ENCODE measurements around the gene C1orf35.

C1orf35 gene

DNA sequence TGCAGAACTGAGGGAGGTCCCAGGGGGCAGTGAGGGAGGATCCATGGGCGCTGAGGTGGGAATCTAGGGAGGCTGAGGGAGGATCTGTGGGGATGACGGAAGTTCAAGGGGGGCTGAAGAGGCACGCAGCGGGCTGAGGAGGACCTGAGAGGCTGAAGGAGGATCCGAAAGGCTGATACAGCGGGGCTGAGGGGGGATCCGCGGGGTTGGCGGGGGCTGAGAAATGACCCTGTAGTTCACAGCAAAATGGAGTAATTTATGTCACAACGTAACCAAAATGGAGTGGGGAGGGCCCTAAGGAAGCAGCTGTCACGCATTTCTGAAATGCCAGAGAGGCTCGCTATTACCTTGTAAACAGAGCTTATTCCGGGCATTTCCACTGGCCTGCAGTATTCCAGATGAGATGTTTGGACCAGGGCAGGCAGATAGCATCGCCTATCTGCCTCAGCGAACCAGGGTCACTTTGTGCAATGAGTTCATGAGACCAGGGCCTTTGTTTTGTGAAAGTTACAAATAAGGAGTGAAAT is 6.9 kb upstream of the C1orf35 start:
- peak; percentile 41 to 51 for DNase-seq (ENCODE audit: low read depth in 2 of 2)
- peak overlapping the region; percentile 98 to 99 for H3K4me3 ChIP-seq (replicated peaks in 1 of 2; ENCODE audit: low read depth in 2 of 2, low read length in 2 of 2)
- TF ChIP-seq, protein P1, sequence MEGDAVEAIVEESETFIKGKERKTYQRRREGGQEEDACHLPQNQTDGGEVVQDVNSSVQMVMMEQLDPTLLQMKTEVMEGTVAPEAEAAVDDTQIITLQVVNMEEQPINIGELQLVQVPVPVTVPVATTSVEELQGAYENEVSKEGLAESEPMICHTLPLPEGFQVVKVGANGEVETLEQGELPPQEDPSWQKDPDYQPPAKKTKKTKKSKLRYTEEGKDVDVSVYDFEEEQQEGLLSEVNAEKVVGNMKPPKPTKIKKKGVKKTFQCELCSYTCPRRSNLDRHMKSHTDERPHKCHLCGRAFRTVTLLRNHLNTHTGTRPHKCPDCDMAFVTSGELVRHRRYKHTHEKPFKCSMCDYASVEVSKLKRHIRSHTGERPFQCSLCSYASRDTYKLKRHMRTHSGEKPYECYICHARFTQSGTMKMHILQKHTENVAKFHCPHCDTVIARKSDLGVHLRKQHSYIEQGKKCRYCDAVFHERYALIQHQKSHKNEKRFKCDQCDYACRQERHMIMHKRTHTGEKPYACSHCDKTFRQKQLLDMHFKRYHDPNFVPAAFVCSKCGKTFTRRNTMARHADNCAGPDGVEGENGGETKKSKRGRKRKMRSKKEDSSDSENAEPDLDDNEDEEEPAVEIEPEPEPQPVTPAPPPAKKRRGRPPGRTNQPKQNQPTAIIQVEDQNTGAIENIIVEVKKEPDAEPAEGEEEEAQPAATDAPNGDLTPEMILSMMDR (IDR thresholded peaks at IDR 0.05; ENCODE audit: low read depth, low read length) = no peak

DNA sequence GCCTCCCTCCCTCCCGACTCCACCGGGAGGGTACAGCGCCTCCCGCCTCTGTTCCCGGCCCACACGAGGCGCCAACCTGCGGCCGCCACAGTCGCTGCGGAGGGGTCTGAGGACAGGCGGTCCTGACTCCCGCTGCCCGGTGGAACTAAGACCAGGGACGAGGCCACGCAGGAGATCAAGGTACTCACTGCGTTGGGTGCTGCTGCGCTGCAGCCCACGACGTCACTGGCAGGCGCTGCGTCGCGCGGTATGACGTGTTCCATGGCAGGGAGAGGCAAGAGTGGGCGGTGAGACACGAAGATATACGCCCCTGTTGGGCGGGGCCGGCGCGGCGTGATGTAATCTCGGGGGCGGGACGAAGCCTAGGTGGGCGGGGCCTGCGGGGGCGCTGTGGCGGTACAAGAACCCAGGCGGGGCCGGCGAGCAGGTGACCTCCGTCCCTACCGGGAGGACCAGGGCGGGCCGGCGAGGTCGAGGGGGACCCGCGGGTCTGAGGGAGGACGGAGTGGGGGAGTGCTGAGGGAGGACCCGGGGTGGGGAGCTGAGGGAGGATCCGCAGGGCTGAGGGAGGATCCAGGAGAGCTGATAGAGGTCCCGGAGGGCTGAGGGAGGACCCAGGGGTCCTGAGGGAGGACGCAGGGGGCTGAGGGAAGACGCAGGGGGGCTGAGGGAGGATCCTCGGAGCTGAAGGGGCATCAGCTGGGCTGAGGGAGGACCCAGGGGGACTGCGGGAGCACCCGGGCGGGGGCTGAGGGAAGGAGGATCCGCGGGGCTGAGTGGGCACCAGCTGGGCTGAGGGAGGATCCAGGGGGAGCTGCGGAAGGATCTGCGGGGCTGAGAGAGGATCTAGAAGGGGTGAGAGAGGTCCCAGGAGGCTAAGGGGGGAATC is 6.2 kb upstream of the C1orf35 start, which contains the start of gene MRPL55:
Gene MRPL55 (minus strand): TSS at position 227 of the 889 bp plus-strand sequence. CDS start 1,039 bp downstream, outside the sequence.
- peak within 1 kb of the TSS; percentile 98 to 99 for H3K4me3 ChIP-seq (replicated peaks in 1 of 2; ENCODE audit: low read depth in 2 of 2, low read length in 2 of 2)
- TF ChIP-seq, protein P1 (IDR thresholded peaks at IDR 0.05; ENCODE audit: low read depth, low read length) = no peak
- peak; percentile 96 for DNase-seq (ENCODE audit: low read depth in 2 of 2)

DNA sequence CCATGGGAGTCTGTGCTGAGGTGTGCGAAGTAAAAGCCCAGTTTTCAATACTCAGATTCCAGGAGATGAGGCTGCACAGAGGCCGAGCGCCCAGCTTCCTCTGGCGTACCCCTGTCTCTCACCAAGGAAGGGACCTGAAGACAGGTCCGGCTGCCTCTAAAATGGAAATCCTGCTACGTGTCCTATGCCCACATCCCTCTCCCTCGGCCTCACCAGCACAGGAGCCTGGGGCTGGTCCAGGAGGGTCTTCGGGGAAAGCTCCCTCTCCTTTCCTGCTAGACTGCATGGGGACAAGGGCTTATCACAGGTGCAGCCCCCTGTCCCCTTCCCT is 5.6 kb upstream of the C1orf35 start:
- TF ChIP-seq, protein P1 (IDR thresholded peaks at IDR 0.05; ENCODE audit: low read depth, low read length) = no peak
- H3K4me3 ChIP-seq (replicated peaks in 1 of 2; ENCODE audit: low read depth in 2 of 2, low read length in 2 of 2) = peak overlapping the region; percentile 98 to 99
- no peak for DNase-seq (ENCODE audit: low read depth in 2 of 2)

DNA sequence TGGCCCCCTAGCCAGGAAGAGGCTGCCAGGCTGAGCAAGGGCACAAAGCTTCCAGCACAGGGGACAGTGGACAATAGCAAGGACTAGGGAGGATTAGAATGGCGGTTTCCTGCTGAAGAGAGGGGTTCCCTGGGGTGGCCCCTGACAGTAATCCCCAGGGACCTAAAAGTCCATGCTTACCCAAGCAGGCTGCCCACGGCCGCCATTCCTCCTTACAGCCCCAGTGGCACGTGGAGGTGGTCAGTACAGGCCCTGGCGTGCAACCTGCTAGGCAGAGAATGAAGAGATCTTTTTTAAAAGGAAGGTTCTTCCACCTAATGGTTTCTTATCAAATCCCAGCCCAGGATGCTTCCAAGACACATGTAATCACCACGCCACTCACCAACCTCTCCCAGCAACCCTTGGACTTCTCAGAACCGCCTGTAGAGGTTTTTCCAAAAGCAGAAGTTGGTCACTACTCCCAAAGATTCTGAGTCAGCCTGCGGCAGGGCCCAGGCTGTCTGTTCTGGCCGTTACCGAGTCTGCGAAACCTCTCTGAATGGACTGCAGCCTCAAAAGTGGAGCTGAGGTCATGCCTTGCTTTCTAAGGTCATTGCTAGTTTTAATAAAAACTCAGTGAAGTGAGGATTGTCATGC is 5.0 kb upstream of the C1orf35 start:
- no peak for DNase-seq (ENCODE audit: low read depth in 2 of 2)
- TF ChIP-seq, protein P1 (IDR thresholded peaks at IDR 0.05; ENCODE audit: low read depth, low read length) = no peak
- peak overlapping the region; percentile 98 to 99 for H3K4me3 ChIP-seq (replicated peaks in 1 of 2; ENCODE audit: low read depth in 2 of 2, low read length in 2 of 2)

DNA sequence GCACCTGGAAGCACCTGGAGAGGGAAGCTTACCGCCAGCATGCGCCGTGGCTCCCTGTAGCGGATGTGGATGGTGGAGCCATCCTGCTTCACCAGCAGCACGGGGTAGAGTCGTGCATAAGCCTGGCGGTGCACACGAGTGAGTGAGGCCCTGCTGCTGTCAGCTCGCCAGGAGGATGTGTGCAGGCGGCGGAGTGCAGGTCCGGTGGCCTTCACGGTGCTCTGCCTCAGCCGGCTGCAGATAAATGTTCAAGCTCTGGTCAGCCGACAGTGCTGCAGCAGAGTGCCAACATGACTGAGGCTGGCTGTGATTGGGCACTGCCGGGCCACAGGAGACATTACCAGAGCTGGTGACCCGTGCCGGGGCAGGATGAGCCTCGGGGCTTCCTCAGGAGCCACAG is 4.5 kb upstream of the C1orf35 start:
- no peak for DNase-seq (ENCODE audit: low read depth in 2 of 2)
- TF ChIP-seq, protein P1 (IDR thresholded peaks at IDR 0.05; ENCODE audit: low read depth, low read length) = no peak
- H3K4me3 ChIP-seq (replicated peaks in 1 of 2; ENCODE audit: low read depth in 2 of 2, low read length in 2 of 2) = no peak overlapping the region

DNA sequence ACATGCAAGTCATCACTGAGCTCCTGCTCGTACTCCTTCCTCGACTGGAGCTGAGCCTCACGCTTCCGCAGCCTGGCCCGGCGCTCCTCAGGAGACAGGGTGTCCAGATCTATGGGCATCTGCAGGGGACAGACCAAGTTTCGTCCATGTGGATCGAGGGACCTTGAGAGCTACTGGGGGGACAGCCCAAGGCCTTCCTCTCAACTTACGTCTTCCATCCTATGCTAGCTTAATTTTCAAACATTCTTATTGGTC is 3.6 kb upstream of the C1orf35 start:
- H3K4me3 ChIP-seq (replicated peaks in 1 of 2; ENCODE audit: low read depth in 2 of 2, low read length in 2 of 2) = no peak overlapping the region
- TF ChIP-seq, protein P1 (IDR thresholded peaks at IDR 0.05; ENCODE audit: low read depth, low read length) = no peak
- no peak for DNase-seq (ENCODE audit: low read depth in 2 of 2)
